ENCODE data around the gene PCSK1N. TPM values are rescaled to one million over a fixed set of nuclear protein-coding genes. Genes with fewer than 3 reads are reported as not detected.

PCSK1N gene
- total and polyA plus RNA-seq, 9 of the 15 experiments (the other 6 are each of a cell fraction or from before 2014, with no cell fraction given) = 0.07 to 0.55 (median 0.54) TPM; not detected in 6

DNA sequence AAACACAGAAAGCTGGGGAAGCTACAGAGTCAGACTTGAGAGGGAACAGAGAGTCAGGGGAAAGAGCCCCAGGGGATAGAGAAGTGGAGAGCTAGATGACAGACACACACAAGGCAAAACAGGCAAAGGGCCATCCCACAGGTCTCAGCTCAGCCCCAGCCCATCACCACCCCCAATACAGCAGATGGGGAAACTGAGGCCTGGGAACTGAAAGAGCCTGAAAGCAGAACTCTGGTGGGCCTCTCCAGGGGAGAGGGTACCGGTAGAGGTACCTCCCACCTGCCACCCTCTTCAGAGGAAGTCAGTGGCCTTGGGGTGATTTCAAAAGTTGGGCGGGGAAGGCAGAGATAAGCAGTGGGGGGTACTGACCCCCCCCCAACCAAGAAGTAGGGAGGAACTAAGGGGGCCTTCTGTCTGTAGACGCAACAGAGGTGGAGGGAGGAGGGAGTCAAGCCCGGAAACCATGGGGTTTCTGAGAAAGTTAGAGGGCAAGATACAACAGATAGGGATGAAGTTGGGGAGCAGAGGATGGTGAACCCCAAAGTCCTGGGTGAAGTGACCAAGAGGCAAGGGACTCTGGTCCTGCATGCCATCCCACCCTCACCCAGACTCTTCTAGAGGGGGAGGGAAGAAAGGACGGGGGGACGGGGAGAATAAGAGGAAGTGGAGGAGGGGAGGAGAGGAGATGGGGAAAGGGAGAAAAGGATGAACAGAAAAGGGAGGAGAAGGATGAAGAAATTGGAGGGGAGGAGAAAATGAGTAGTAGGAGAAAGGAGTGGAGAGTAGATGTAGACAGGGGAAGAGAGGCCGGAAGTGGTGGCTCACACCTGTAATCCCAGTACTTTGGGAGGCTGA is 45.8 kb downstream of the PCSK1N start:
- Histone ChIP-seq H3K27me3 (ENCODE audit: control insufficient read depth in 2 of 2, insufficient read depth in 2 of 2, low read length in 2 of 2) (no peaks in the 10 kb centered on the region), H2AFZ (ENCODE audit: low read depth, low read length) (no peak overlapping the region), H3K9ac (ENCODE audit: insufficient read depth in 1 of 2, low read depth in 2 of 2, low read length in 2 of 2) (peak overlapping the region; percentile 85 to 94), H3K9me3 (replicated peaks; ENCODE audit: control insufficient read depth, insufficient read depth, low read depth, low read length) (no peaks in the 10 kb centered on the region), H3K9me1 (ENCODE audit: control insufficient read depth, insufficient read depth, low read length) (no peaks in the 10 kb centered on the region), H3K79me2 (ENCODE audit: control insufficient read depth, insufficient read depth, low read length) (peaks cover 85% of the 10 kb centered on the region), H3K27ac (ENCODE audit: extremely low read depth, low read depth, low read length) (peak overlapping the region; percentile 85), H4K20me1 (replicated peaks; ENCODE audit: control insufficient read depth, insufficient read depth, low read length) (peaks cover 4% of the 10 kb centered on the region; the same call in 1 of the 2 replicates), H3K4me1 (replicated peaks in 1 of 2; ENCODE audit: control insufficient read depth in 2 of 2, insufficient read depth in 2 of 2, low read length in 2 of 2) (peaks cover 51 to 65% of the 10 kb centered on the region in 2 experiments), H3K36me3 (ENCODE audit: control insufficient read depth, insufficient read depth, low read length) (peaks cover 63% of the 10 kb centered on the region), H3K4me2 (ENCODE audit: insufficient read depth, low read length) (peak overlapping the region; percentile 93), H3K4me3 (peak overlapping the region; percentile 75)
- BruUV-seq (replicated peaks) = no TSS peak
- FAIRE-seq (peak; percentile 77), ATAC-seq (no peak), DNase-seq (ENCODE audit: extremely low read depth in 1 of 4, low spot score in 3 of 4) (peak in 2 of 4 experiments; percentile 50 to 75)
- 0% methylated on average over 4 of the region's 7 CpGs for WGBS (ENCODE audit: insufficient coverage, low coverage, missing lambda C conversion rate)
- CTCF ChIA-PET (ENCODE audit: low intra/inter-chr PET ratio) = interaction anchor here (0.7 kb wide), 1 partner anchor 128 kb away, joined by 4 read pairs; no protein-coding TSS in a partner anchor
- intact Hi-C loops (cut with micrococcal nuclease) (loop anchor here (2.0 to 5.0 kb wide), 2 partner anchors 25 to 92 kb away; partner anchors contain the start of gene SUV39H1), in situ Hi-C loops (cut with MboI) (no loop called here)
- POLR2A ChIA-PET = interaction anchor here (0.6 kb wide), 1 partner anchor 52 kb away, joined by 3 read pairs; no protein-coding TSS in a partner anchor
- no peak for TF ChIP-seq HIVEP1 (CRISPR knock-in tag; IDR thresholded peaks at IDR 0.05)
- TF ChIP-seq E2F3 (CRISPR knock-in tag; IDR thresholded peaks at IDR 0.05) = no peak
- no peak for TF ChIP-seq ZNF311 (CRISPR knock-in tag; IDR thresholded peaks at IDR 0.05)
- TF ChIP-seq RCOR1 (IDR thresholded peaks at IDR 0.05; ENCODE audit: borderline replicate concordance in 1 of 2, low read depth in 2 of 2, low read length in 2 of 2) = no peak
- TF ChIP-seq HDGF (IDR thresholded peaks at IDR 0.05) = 0 out of 2 replicates have a peak, but pooled peaks have one; percentile 15
- no peak for TF ChIP-seq ZNF23 (CRISPR knock-in tag; IDR thresholded peaks at IDR 0.05)
- TF ChIP-seq SMARCA5 (IDR thresholded peaks at IDR 0.05) = 0 out of 2 replicates have a peak, but pooled peaks have one; percentile 11
- TF ChIP-seq NCOA6 (IDR thresholded peaks at IDR 0.05) = no peak
- 0 out of 2 replicates have a peak, but pooled peaks have one; percentile 34 for TF ChIP-seq MTA1 (IDR thresholded peaks at IDR 0.05; ENCODE audit: borderline replicate concordance)
- no peak for TF ChIP-seq NR2C1 (IDR thresholded peaks at IDR 0.05)
- TF ChIP-seq NR2C1 (tag; IDR thresholded peaks at IDR 0.05) = no peak
- TF ChIP-seq YBX1 (IDR thresholded peaks at IDR 0.05) = no peak
- no peak for TF ChIP-seq ZKSCAN1 (IDR thresholded peaks at IDR 0.05; ENCODE audit: low read depth, low read length)
- TF ChIP-seq SPI1 (IDR thresholded peaks at IDR 0.05; ENCODE audit: borderline replicate concordance, low read depth, low read length) = peak; percentile 89
- no peak for TF ChIP-seq DMBX1 (CRISPR knock-in tag; IDR thresholded peaks at IDR 0.05; ENCODE audit: borderline replicate concordance)
- TF ChIP-seq, protein P1, sequence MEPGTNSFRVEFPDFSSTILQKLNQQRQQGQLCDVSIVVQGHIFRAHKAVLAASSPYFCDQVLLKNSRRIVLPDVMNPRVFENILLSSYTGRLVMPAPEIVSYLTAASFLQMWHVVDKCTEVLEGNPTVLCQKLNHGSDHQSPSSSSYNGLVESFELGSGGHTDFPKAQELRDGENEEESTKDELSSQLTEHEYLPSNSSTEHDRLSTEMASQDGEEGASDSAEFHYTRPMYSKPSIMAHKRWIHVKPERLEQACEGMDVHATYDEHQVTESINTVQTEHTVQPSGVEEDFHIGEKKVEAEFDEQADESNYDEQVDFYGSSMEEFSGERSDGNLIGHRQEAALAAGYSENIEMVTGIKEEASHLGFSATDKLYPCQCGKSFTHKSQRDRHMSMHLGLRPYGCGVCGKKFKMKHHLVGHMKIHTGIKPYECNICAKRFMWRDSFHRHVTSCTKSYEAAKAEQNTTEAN (CRISPR knock-in tag; IDR thresholded peaks at IDR 0.05) = no peak
- TF ChIP-seq, protein P2, sequence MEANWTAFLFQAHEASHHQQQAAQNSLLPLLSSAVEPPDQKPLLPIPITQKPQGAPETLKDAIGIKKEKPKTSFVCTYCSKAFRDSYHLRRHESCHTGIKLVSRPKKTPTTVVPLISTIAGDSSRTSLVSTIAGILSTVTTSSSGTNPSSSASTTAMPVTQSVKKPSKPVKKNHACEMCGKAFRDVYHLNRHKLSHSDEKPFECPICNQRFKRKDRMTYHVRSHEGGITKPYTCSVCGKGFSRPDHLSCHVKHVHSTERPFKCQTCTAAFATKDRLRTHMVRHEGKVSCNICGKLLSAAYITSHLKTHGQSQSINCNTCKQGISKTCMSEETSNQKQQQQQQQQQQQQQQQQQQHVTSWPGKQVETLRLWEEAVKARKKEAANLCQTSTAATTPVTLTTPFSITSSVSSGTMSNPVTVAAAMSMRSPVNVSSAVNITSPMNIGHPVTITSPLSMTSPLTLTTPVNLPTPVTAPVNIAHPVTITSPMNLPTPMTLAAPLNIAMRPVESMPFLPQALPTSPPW (CRISPR knock-in tag; IDR thresholded peaks at IDR 0.05) = peak; percentile 90
- TF ChIP-seq FOXM1 (IDR thresholded peaks at IDR 0.05; ENCODE audit: low read depth) = peak; percentile 28; the same call in 1 of the 2 replicates
- TF ChIP-seq FOXM1 (CRISPR knock-in tag; IDR thresholded peaks at IDR 0.05; ENCODE audit: low read depth) = no peak

Measured in K562 (cell line).